NCI-H1105 (cell line): ENCODE results near the gene LAMB4.

Experiments
- DNase-seq: peaks from one replicate; lab custom pipeline; 2025; lab: John Stamatoyannopoulos, UW

Gene LAMB4

GRCh38 chr7:108130261-108130660 lies at the start of gene LAMB4:
Gene LAMB4, minus strand, starts transcription at chr7:108130361. Its CDS starts 7,197 bp downstream, at chr7:108123164.
- DNase-seq: no peak

GRCh38 chr7:108178398-108178797 lies 48.2 kb upstream of the LAMB4 start:
- peak; percentile 98 for DNase-seq

GRCh38 chr7:108171164-108171563 lies 41.0 kb upstream of the LAMB4 start:
- no peak for DNase-seq

- DNase-seq: no peak
Measured at GRCh38 chr7:108170251-108170650, 40.1 kb upstream of the LAMB4 start.

- peak; percentile 72 for DNase-seq
Measured at GRCh38 chr7:108167460-108167859, 37.3 kb upstream of the LAMB4 start.

GRCh38 chr7:108166687-108167086 lies 36.5 kb upstream of the LAMB4 start:
- DNase-seq: peak; percentile 65

GRCh38 chr7:108165723-108166122 lies 35.6 kb upstream of the LAMB4 start:
- no peak for DNase-seq

GRCh38 chr7:108164946-108165345 lies 34.8 kb upstream of the LAMB4 start:
- DNase-seq: no peak

GRCh38 chr7:108164342-108164741 lies 34.2 kb upstream of the LAMB4 start:
- no peak for DNase-seq

- DNase-seq: no peak
Measured at GRCh38 chr7:108158776-108159175, 28.6 kb upstream of the LAMB4 start.

- DNase-seq: no peak
Measured at GRCh38 chr7:108157606-108158335, 27.6 kb upstream of the LAMB4 start.

- DNase-seq: no peak
Measured at GRCh38 chr7:108156897-108157605, 26.9 kb upstream of the LAMB4 start.

GRCh38 chr7:108152198-108152597 lies 22.0 kb upstream of the LAMB4 start:
- DNase-seq: no peak

- DNase-seq: no peak
Measured at GRCh38 chr7:108149908-108150307, 19.7 kb upstream of the LAMB4 start.

GRCh38 chr7:108149119-108149518 lies 19.0 kb upstream of the LAMB4 start:
- no peak for DNase-seq

- DNase-seq: peak; percentile 97
Measured at GRCh38 chr7:108147031-108147563, 16.9 kb upstream of the LAMB4 start.

GRCh38 chr7:108146070-108146842 lies 16.1 kb upstream of the LAMB4 start:
- DNase-seq: peak; percentile 15

- no peak for DNase-seq
Measured at GRCh38 chr7:108145401-108145800, 15.2 kb upstream of the LAMB4 start.

- no peak for DNase-seq
Measured at GRCh38 chr7:108144931-108145330, 14.8 kb upstream of the LAMB4 start.

- DNase-seq: no peak
Measured at GRCh38 chr7:108143658-108144420, 13.7 kb upstream of the LAMB4 start.

GRCh38 chr7:108142675-108143259 lies 12.6 kb upstream of the LAMB4 start:
- no peak for DNase-seq
